ENCODE data around the gene TAF4B. TPM values are rescaled to one million over a fixed set of nuclear protein-coding genes. Genes with fewer than 3 reads are reported as not detected.

The TAF4B gene
- polyA plus RNA-seq, 12 donors: 1.9 to 4.8 (median 2.7) TPM; not detected in 2

DNA sequence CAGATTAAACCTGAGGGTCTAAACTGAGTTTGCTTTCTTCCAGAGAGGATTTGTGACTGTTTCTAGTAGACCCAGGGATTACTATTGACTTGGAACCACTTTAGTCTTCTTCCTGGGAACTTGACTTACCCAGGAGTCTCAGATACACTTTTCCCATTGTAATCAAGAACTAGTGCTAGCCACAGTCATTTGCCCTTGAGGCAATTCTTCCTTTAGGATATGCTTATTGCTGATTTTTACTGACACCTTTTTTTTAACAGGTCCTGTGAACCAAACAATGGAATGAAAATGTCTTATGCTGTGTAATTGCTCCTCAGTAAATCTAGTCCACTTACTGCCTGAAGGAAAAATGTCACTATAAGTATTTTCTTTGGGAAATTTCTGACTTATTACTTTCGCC, 78.3 kb downstream of the TAF4B start:
- DNase-seq: no peak

- DNase-seq: peak; percentile 59
Observed at GRCh38 chr18:26307161-26307773, 81.0 kb downstream of the TAF4B start.

GRCh38 chr18:26309281-26309680, 83.0 kb downstream of the TAF4B start:
- no peak for DNase-seq

GRCh38 chr18:26312199-26312598, 86.0 kb downstream of the TAF4B start:
- no peak for DNase-seq

- no peak for DNase-seq
Observed at GRCh38 chr18:26317398-26317797, 91.2 kb downstream of the TAF4B start.

GRCh38 chr18:26320686-26321085, 94.4 kb downstream of the TAF4B start:
- DNase-seq: no peak

- DNase-seq: no peak
Observed at GRCh38 chr18:26322890-26323653, 96.8 kb downstream of the TAF4B start.

GRCh38 chr18:26325771-26326170, 99.5 kb downstream of the TAF4B start:
- no peak for DNase-seq

- no peak for DNase-seq
Observed at GRCh38 chr18:26327062-26327461, 100.8 kb downstream of the TAF4B start.

GRCh38 chr18:26332991-26333390, 106.7 kb downstream of the TAF4B start:
- no peak for DNase-seq

GRCh38 chr18:26335156-26335555, 108.9 kb downstream of the TAF4B start:
- no peak for DNase-seq

DNA sequence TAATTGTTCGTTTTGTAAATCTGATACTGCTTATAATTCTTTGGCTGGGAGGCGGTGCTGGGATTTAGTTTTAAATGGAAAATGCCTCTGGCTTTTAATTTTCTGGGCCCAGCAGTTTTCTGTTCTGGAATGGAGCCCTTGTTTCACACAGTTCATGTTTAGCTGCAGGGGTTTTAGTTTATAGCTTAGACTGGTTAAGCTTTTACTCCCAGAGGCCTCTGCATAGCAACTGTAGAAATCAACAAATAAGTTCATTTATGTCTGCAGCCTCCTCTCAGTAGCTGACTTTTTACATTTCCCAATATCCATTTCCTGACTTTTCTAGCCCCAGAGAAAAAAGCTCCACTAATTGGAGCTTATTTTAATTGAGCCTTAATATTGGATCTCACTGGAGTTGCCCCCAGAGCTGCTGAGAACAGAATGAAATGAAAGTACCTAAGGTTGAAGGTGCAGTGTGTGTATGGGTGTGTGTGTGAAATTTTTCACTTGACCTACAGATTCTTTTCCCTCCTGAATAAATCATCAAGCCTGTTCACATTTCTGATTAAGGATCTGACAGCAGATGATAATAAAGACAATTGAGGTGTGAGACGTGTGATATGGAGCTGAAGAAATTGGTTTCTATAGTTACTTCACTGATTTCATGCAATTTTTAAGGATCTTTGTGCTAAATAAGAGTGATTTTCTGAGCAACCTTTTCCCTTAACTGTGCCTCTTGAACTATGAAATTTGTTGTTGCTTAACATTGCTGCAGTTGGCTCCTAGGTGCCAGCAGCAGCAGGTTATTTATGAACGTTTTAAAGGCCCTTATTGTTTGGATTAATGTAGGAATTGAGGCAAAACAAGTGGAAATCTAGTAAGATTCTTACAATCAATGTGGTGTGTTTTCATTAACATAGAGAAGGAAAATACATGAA, 109.6 kb downstream of the TAF4B start:
- peak; percentile 75 for DNase-seq

DNA sequence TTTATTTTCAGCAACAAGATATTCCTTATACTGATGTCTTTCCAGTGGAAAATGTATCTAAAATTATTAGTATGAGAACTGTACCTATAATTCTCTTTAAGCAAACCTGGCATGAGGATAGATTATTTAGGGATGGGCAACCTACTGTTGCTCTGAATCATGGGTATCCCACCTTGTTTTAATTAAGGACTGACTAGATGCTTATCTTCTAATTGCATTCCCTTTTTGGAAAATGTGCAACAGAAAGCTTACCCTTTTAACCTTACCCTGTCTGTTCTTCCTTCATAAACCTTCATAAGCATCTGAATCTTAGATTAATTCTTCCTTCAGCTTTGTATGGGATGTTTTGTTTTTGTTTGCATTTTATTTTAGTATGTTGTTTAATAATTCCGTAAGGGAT, 110.3 kb downstream of the TAF4B start:
- no peak for DNase-seq

GRCh38 chr18:26342646-26343045, 116.4 kb downstream of the TAF4B start:
- DNase-seq: no peak

DNA sequence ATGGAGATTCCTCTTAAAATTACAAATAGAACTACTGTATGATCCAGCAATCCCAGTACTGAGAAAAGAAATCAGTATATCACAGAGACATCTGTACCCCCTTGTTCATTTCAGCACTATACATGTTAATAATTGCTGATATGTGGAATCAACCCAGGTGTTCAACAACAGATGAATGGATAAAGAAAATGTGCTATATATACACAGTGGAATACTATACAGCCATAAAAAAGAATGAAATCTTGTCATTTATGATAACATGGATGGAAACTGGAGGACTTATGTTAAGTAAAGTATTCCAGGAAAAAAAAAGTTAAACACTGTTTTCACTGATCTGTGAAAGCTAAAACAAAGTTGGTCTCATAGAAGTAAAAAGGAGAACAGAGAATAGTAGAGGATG, 124.7 kb downstream of the TAF4B start:
- DNase-seq: no peak

GRCh38 chr18:26356045-26356785, 130.0 kb downstream of the TAF4B start:
- no peak for DNase-seq

GRCh38 chr18:26357960-26358359, 131.7 kb downstream of the TAF4B start:
- no peak for DNase-seq

DNA sequence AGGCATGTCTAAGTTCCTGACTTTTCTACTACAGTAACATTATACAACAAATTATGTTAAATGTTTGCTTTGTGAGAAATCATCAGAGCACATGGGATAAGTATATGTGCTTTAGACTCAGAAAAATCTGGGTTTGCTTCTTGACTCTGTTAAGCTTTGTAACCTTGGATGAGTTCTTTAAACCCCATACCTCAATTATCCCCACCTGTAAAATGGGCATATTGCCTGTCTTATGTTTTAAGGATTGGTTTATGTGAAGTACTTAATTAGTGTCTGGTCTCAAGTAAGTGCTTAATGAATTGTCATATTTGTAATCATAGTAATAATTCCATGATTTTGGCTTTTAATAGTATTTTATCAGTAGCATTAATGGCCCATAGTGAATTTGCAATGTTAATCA, 135.8 kb downstream of the TAF4B start:
- no peak for DNase-seq

GRCh38 chr18:26367425-26367824, 141.2 kb downstream of the TAF4B start:
- no peak for DNase-seq

- DNase-seq: no peak
Observed at GRCh38 chr18:26370037-26370436, 143.8 kb downstream of the TAF4B start.

GRCh38 chr18:26376105-26376504, 149.9 kb downstream of the TAF4B start:
- DNase-seq: no peak

DNA sequence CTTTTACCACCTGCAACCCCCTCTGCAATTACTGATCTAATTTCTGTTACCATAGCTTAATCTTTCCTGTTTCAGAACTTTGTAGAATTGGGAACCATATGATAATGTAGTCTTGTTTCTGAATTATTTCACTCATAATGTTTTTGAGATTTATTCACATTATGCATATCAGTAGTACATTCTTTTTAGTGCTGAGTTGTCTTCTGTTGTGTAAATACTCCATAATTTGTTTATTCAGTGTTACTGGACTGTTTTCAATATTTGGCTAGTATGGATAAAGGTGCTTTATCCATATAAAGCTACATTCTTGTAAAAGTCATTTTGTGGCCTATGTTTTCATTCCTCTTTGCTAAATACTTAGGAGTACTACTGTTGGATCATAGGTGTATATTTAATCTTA, 152.5 kb downstream of the TAF4B start:
- DNase-seq: no peak
